Measurements from ENCODE around the gene PHACTR2.
"Not testable (repeated sequence)": the region's sequence is repeated elsewhere in the genome, so short reads cannot be mapped to it uniquely, and the experiment has no call there.

- TF ChIP-seq CTCF (IDR thresholded peaks at IDR 0.05; ENCODE audit: insufficient read depth, low read length); GABPA (IDR thresholded peaks at IDR 0.05; ENCODE audit: low read depth): not testable (repeated sequence)
Observed at GRCh38 chr6:143669483-143669882, 8.3 kb upstream of the PHACTR2 start.

All from HL-60 (cell line).